ENCODE results near the gene SERTM2. TPM values are rescaled to one million over a fixed set of nuclear protein-coding genes. Genes with fewer than 3 reads are reported as not detected.

The SERTM2 gene
- total RNA-seq, 1 experiment from 2014 or later: not detected

DNA sequence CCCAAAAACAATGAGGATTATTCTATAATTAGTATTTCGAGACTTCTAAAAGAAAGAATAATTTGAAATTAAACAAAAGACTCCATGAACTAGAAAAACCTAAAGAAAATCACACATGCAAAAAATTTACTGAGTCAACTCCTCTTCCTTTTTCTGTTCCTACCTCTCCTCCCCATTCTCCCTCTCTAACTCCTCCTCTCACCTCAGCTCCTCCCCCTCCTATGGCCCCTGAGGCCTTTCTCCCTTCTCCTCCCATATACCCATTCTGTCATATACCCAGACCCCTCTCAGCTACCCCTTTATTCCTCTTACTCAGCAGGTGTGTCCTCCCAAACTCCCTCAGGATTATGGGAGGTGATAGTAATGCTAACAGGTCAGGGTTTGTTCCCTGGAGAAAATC is 57.4 kb downstream of the SERTM2 start:
- Histone ChIP-seq H3K4me1 (ENCODE audit: insufficient read depth, low read length) (no peaks in the 10 kb centered on the region), H3K79me2 (ENCODE audit: low read length) (no peaks in the 10 kb centered on the region), H3F3A (ENCODE audit: low read length, unreplicated experiment) (no peaks in the 10 kb centered on the region), H3K9me3 (ENCODE audit: low read length) (no peaks in the 10 kb centered on the region), H4K20me1 (ENCODE audit: low read length) (no peaks in the 10 kb centered on the region), H3K36me3 (ENCODE audit: low read depth, low read length) (no peaks in the 10 kb centered on the region), H2AFZ (ENCODE audit: low read length) (no peak overlapping the region), H3K27ac (ENCODE audit: low read length) (no peak overlapping the region), H3K4me3 (ENCODE audit: low read length) (no peak overlapping the region), H3K9me2 (replicated peaks; ENCODE audit: low read length) (no peaks in the 10 kb centered on the region), H3K9ac (ENCODE audit: low read length) (no peak overlapping the region), H3K4me2 (ENCODE audit: low read length) (no peak overlapping the region), H3K27me3 (ENCODE audit: low read length) (no peaks in the 10 kb centered on the region)
- ChIA-PET CTCF (interaction anchor here (0.5 kb wide), 1 partner anchor 226 kb away, joined by 11 read pairs; no protein-coding TSS in a partner anchor), POLR2A (ENCODE audit: unreplicated experiment) (no interaction called here)
- intact Hi-C loops (cut with micrococcal nuclease): no loop called here
- no peak for TF ChIP-seq EZH2phosphoT487 (IDR thresholded peaks at IDR 0.05; ENCODE audit: borderline replicate concordance, low read length)
- TF ChIP-seq, protein P1, sequence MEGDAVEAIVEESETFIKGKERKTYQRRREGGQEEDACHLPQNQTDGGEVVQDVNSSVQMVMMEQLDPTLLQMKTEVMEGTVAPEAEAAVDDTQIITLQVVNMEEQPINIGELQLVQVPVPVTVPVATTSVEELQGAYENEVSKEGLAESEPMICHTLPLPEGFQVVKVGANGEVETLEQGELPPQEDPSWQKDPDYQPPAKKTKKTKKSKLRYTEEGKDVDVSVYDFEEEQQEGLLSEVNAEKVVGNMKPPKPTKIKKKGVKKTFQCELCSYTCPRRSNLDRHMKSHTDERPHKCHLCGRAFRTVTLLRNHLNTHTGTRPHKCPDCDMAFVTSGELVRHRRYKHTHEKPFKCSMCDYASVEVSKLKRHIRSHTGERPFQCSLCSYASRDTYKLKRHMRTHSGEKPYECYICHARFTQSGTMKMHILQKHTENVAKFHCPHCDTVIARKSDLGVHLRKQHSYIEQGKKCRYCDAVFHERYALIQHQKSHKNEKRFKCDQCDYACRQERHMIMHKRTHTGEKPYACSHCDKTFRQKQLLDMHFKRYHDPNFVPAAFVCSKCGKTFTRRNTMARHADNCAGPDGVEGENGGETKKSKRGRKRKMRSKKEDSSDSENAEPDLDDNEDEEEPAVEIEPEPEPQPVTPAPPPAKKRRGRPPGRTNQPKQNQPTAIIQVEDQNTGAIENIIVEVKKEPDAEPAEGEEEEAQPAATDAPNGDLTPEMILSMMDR (conservative IDR thresholded peaks at IDR 0.05; ENCODE audit: low read depth, low read length): no peak
- TF ChIP-seq EZH2 (IDR thresholded peaks at IDR 0.05; ENCODE audit: low read length, unreplicated experiment): no peak
- ATAC-seq (no peak), DNase-seq (no peak)
- BruUV-seq (replicated peaks): no TSS peak

Other genes starting within 250 kb of the SERTM2 start
- gene CAPN6, start 241.2 kb upstream of the SERTM2 start, total RNA-seq (2014; rRNA removed): not detected in 2 replicates
- gene DCX, start 99.5 kb upstream of the SERTM2 start, total RNA-seq (2014; rRNA removed): not detected in 2 replicates
- 79.0 and 101 TPM in 2 replicates for gene ALG13, start 169.5 kb downstream of the SERTM2 start, total RNA-seq (2014; rRNA removed)

All from PC-3 (cell line).